Sigmoid colon (tissue), 3 donors: ENCODE results near the gene NUFIP2.

ENCODE experiments used
- POLR2A ChIP-seq, 2 donors: fragments of 450-650 bp; IDR thresholded peaks; one replicate each; pipeline ENCODE4 v1.6.1; 2016; ENCODE audit warnings: antibody characterized with exemption in 2 of 2, mild to moderate bottlenecking in 2 of 2, moderate library complexity in 2 of 2
- TF ChIP-seq, protein P1 (sequence below), 4 experiments: fragments of 450-650 bp in 3 of 4; fragments of 200-600 bp in 1 of 4; IDR thresholded peaks; one replicate each; pipeline ENCODE4 v1.5.1; 2016 to 2019; ENCODE audit warnings: antibody characterized with exemption in 4 of 4, mild to moderate bottlenecking in 3 of 4, moderate library complexity in 2 of 4

DNA sequence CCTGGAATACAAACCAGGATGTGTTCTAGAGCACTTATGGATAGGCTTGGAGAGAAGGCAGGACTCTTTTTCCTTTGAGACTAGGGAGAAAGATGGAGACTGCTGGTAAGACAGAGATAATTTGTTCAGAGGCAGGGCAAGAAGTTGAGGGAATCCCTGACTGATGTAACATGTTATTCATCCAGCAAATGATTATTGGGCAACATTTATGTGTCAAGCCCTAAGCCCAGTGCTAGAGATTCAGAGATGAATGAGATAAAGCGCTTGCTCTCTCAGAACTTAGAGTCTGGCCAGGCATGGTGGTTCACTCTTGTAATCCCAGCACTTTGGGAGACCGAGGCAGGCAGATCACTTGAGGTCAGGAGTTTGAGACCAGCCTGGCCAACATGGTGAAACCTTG, 47.8 kb upstream of the NUFIP2 start:
- TF ChIP-seq, protein P1, sequence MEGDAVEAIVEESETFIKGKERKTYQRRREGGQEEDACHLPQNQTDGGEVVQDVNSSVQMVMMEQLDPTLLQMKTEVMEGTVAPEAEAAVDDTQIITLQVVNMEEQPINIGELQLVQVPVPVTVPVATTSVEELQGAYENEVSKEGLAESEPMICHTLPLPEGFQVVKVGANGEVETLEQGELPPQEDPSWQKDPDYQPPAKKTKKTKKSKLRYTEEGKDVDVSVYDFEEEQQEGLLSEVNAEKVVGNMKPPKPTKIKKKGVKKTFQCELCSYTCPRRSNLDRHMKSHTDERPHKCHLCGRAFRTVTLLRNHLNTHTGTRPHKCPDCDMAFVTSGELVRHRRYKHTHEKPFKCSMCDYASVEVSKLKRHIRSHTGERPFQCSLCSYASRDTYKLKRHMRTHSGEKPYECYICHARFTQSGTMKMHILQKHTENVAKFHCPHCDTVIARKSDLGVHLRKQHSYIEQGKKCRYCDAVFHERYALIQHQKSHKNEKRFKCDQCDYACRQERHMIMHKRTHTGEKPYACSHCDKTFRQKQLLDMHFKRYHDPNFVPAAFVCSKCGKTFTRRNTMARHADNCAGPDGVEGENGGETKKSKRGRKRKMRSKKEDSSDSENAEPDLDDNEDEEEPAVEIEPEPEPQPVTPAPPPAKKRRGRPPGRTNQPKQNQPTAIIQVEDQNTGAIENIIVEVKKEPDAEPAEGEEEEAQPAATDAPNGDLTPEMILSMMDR (IDR thresholded peaks at IDR 0.05) = no peak
- TF ChIP-seq POLR2A (IDR thresholded peaks at IDR 0.05) = no peak
